Measurements from ENCODE around the gene EFR3B.

Gene EFR3B

DNA sequence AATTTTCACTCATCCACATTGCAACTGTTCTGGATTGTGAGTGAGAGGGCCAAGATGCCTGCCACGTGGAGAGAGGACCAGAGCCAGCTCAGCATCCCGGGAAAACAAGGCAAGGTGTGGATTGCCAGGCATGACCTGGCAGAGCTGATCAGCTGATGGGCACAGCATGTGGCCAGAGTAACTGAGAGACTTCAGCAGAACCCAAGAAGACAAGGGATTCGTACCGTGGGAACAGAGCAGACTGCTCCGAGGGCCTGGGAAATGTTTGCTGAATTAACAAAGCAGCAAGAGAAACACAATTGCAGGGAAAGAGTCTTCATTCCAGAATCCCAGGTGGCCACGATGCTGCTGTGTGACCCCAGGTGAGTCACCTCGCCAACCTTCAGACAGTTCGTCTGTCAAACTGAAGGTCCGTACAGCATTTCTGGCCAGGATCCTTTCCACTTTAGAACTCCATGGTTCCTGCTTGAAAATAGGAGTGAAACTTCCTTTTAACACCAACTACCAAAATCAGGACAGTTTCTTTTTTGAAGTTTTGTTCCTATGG, 152.8 kb downstream of the EFR3B start:
- DNase-seq: no peak

DNA sequence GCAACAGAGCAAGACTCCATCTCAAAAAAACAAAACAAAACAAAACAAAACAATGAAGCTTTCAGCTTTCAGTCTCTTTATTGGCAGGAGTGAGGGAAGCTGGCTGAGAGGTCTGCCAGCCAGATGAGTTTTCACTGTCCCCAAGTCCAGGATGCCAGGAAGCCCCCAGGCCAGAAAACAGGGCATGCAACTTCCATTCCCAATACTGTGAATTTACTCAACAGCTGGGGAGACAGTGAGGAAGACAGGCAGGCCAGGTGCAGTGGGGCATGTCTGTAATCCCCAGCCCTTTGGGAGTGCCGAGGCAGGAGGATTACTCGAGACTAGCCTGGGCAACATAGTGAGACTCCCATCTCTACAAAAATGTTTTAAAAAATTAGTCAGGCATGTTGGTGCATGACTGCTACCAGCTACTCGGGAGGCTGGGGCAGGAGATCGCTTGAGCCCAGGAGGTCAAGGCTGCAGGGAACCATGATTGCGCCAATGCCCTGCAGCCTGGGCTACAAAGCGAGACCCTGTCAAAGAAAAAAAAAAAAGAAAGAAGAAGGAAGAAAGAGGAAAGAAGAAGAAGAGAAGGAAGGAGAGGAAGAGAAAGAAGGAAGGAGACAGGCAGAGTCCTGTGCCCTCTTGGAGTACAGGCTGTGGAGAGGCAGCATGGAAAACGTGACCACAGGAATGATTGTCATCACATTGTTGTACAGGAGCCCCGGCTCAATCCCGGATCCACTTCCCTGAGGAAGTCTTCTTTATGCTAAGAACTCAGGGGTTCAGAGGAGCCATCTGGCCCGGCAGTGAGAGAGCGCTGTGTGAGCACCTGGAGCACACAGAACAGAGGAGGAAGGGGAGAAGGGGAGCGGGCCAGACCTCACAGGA, 155.7 kb downstream of the EFR3B start:
- DNase-seq: no peak

GRCh38 chr2:25198209-25198525, 156.3 kb downstream of the EFR3B start:
- DNase-seq: no peak

DNA sequence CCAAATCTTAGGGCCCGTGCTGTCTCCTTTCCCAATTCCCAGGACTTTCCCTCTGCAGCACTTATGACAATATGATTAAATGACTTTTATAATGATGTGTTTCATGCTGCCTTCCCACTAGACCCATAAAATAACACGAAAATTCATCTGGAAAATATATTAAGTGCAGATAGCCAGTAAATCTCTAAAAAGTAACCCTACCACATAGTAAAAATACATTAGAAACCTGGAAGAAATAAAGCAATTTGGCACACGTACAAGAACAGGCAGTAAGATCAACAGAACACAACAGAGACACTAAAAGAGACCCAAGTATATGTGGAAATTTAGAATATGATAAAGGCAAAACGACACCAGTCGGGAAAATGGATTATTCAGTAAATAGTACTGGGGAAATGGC, 156.7 kb downstream of the EFR3B start:
- no peak for DNase-seq

DNA sequence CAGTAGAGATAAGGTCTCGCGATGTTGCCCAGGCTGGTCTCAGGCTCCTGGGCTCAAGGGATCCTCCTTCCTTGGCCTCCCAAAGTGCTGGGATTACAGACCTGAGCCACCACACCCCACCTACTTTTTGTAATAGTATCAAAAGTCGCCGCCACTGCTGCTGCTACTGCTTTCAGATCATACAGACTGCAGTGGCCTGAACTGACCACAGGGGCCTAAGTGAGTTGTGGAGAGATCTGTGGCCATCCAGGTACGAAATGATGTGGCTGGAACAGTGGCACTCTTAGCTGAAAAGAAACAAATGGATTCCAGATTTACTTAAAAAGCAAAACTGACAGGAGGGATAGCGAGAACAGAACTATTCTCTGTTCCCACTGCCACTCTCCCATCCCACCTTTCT, 159.4 kb downstream of the EFR3B start:
- no peak for DNase-seq

- DNase-seq: no peak
These were observed 159.9 kb downstream of the EFR3B start for GRCh38 chr2:25201794-25202193.

DNA sequence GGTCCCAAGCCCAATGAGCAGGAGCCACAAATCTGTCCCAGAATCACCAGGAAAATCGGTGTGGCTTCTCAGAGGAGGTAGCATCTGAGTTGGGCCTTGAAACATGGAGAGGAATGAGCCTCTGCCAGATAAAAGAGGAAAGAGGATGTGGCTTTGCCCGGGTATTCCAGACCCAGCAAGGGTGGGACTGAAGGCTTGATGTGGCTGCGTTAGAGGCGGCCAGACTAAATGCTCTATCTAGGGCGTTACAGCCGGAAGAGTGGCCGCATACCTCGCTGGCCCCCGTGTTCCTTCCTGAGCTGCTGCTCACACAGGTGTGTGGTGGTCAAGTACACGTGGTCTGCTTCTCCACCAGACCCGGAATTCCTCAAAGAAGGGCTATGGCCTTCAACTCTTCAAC, 160.4 kb downstream of the EFR3B start:
- DNase-seq: no peak

DNA sequence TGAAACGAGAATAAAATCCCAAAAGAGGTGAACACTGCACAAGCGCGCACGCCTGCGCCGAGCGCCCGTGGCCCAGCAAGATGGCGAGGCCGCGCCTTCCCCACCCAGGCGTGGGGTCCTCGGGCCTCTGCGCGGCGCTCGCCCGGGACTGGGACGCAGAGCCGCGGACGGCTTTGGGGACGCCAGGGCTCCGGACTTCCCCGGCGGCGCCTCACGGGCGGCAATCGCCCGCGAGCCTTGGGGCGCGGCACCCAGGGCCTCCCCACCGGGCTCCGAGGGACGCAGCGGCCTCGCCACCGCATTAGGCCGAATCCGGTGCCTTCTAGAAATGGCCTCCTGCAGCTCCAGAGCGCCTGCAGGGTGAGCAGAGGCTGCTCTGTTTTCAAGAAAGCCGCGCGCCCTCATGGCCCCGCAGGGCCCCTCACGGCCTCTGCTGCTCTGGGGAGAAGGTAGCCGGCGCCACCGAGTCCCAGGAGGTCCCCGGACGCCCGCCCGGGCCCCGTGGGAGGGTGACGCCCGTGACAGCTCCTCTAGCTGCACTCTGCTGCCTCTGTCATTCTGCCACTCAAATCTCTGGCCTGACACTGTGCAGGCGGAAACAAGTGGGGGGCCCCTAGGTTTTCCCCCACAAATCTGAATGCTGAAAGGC, 162.4 kb downstream of the EFR3B start:
- DNase-seq: peak in 1 of 5 experiments; percentile 28

- no peak for DNase-seq
These were observed 165.2 kb downstream of the EFR3B start for GRCh38 chr2:25207078-25207545.

All from T-helper 2 cell (primary cell).